ENCODE measurements around the gene UNC79.

The UNC79 gene

GRCh38 chr14:93716746-93717667, 286.3 kb downstream of the UNC79 start:
- no peak for TF ChIP-seq CTCF (IDR thresholded peaks at IDR 0.05; ENCODE audit: low read depth, low read length, missing control alignments)

GRCh38 chr14:93717668-93718320, 287.1 kb downstream of the UNC79 start:
- TF ChIP-seq CTCF (IDR thresholded peaks at IDR 0.05; ENCODE audit: low read depth, low read length, missing control alignments) = no peak

More at GRCh38 chr14:93716746-93717667, 286.3 kb downstream of the UNC79 start:
- no peak overlapping the region for H3K4me3 ChIP-seq (replicated peaks; ENCODE audit: low read depth, low read length)
- no peak for DNase-seq (ENCODE audit: extremely low read depth, low read depth)

GRCh38 chr14:93719256-93719655, 288.5 kb downstream of the UNC79 start:
- H3K4me3 ChIP-seq (replicated peaks; ENCODE audit: low read depth, low read length) = no peak overlapping the region
- DNase-seq (ENCODE audit: extremely low read depth, low read depth) = no peak
- TF ChIP-seq CTCF (IDR thresholded peaks at IDR 0.05; ENCODE audit: low read depth, low read length, missing control alignments) = no peak

More at GRCh38 chr14:93717668-93718320, 287.1 kb downstream of the UNC79 start:
- no peak overlapping the region for H3K4me3 ChIP-seq (replicated peaks; ENCODE audit: low read depth, low read length)
- DNase-seq (ENCODE audit: extremely low read depth, low read depth) = no peak

- no peak overlapping the region for H3K4me3 ChIP-seq (replicated peaks; ENCODE audit: low read depth, low read length)
- DNase-seq (ENCODE audit: extremely low read depth, low read depth) = no peak
- TF ChIP-seq CTCF (IDR thresholded peaks at IDR 0.05; ENCODE audit: low read depth, low read length, missing control alignments) = no peak
Observed at GRCh38 chr14:93720076-93720815, 289.5 kb downstream of the UNC79 start.

- no peak overlapping the region for H3K4me3 ChIP-seq (replicated peaks; ENCODE audit: low read depth, low read length)
- no peak for TF ChIP-seq CTCF (IDR thresholded peaks at IDR 0.05; ENCODE audit: low read depth, low read length, missing control alignments)
- DNase-seq (ENCODE audit: extremely low read depth, low read depth) = no peak
Observed at GRCh38 chr14:93720981-93721483, 290.3 kb downstream of the UNC79 start.

GRCh38 chr14:93723001-93723400, 292.3 kb downstream of the UNC79 start:
- DNase-seq (ENCODE audit: extremely low read depth, low read depth) = no peak
- TF ChIP-seq CTCF (IDR thresholded peaks at IDR 0.05; ENCODE audit: low read depth, low read length, missing control alignments) = no peak
- H3K4me3 ChIP-seq (replicated peaks; ENCODE audit: low read depth, low read length) = no peak overlapping the region
